Smooth muscle cell (in vitro differentiated cells): ENCODE data around the gene PXN. TPM values are rescaled to one million over a fixed set of nuclear protein-coding genes. Genes with fewer than 3 reads are reported as not detected.

ENCODE experiments used
- DNase-seq: peaks from one replicate; lab custom pipeline; 2025; ENCODE audit not compliant: unreplicated experiment; lab: John Stamatoyannopoulos, UW
- H2AFZ ChIP-seq: fragments of 200-600 bp; sonication (generic); 2 replicates; pipeline ENCODE4 v1.6.0; 2016; ENCODE audit warnings: antibody characterized with exemption, low read depth, mild to moderate bottlenecking
- H3F3A ChIP-seq: fragments of 200-600 bp; sonication (generic); 2 replicates; pipeline ENCODE4 v1.6.0; 2017; ENCODE audit warnings: antibody characterized with exemption, low read depth
- H3K27ac ChIP-seq: fragments of 200-600 bp; sonication (generic); 2 replicates; pipeline ENCODE4 v1.5.1; 2016; ENCODE audit warnings: low read depth, mild to moderate bottlenecking
- H3K27me3 ChIP-seq: fragments of 200-600 bp; sonication (generic); 2 replicates; pipeline ENCODE4 v1.6.1; 2016; ENCODE audit warnings: low read depth, mild to moderate bottlenecking
- H3K36me3 ChIP-seq: fragments of 200-600 bp; sonication (generic); 2 replicates; pipeline ENCODE4 v1.5.1; 2016; ENCODE audit warnings: low read depth
- H3K4me1 ChIP-seq: fragments of 200-600 bp; sonication (generic); 2 replicates; pipeline ENCODE4 v1.5.1; 2016; ENCODE audit warnings: low read depth
- H3K4me2 ChIP-seq: fragments of 200-600 bp; sonication (generic); 2 replicates; pipeline ENCODE4 v1.6.0; 2016; ENCODE audit warnings: mild to moderate bottlenecking
- H3K4me3 ChIP-seq: fragments of 200-600 bp; sonication (generic); 2 replicates; pipeline ENCODE4 v1.5.1; 2016; ENCODE audit warnings: mild to moderate bottlenecking
- H3K79me2 ChIP-seq: fragments of 200-600 bp; sonication (generic); 2 replicates; pipeline ENCODE4 v1.6.0; 2016; ENCODE audit warnings: low read depth, mild to moderate bottlenecking
- H3K9ac ChIP-seq: fragments of 200-600 bp; sonication (generic); 2 replicates; pipeline ENCODE4 v1.6.0; 2016; ENCODE audit warnings: low read depth
- H3K9me3 ChIP-seq: fragments of 200-600 bp; sonication (generic); replicated peaks from 2 replicates; pipeline ENCODE4 v1.5.1; 2016; ENCODE audit warnings: low read depth
- H4K20me1 ChIP-seq: fragments of 200-600 bp; sonication (generic); 2 replicates; pipeline ENCODE4 v1.6.0; 2016; ENCODE audit warnings: low read depth
- CTCF ChIP-seq: fragments of 200-600 bp; sonication (generic); IDR thresholded peaks from 2 replicates; pipeline ENCODE4 v1.5.1; 2017; ENCODE audit warnings: borderline replicate concordance, mild to moderate bottlenecking, antibody characterized with exemption; ENCODE audit not compliant: insufficient read depth, poor library complexity, severe bottlenecking
- WGBS: methylation state at CpG from one replicate; pipeline ENCODE4 v1.1.7; 2016; ENCODE audit warnings: low lambda C conversion rate; 5-methylcytosine and 5-hydroxymethylcytosine counted together
- polyA plus RNA-seq: library from polyadenylated mRNA; unstranded; fragments of >200 nt; fragmentation: Nextera tagmentation; extraction: Ambion mirVana; gene quantifications from 2 replicates; pipeline ENCODE4 v1.2.1, GENCODE V29; 2016
- total RNA-seq: library from RNA; depleted of rRNA; stranded (reverse); fragments of >200 nt; gene quantifications from 2 replicates; pipeline ENCODE4 v1.2.3, GENCODE V29; 2014

Gene PXN
- total and polyA plus RNA-seq, 2 experiments from 2014 or later = 17.2 to 27.0 TPM

GRCh38 chr12:120221576-120221900, 44.0 kb downstream of the PXN start:
- WGBS = 99% methylated on average over 13 of the region's 13 CpGs
- Histone ChIP-seq H3K36me3 (no peaks in the 10 kb centered on the region), H3K9ac (no peak overlapping the region), H3K27ac (no peak overlapping the region), H3K27me3 (no peaks in the 10 kb centered on the region), H4K20me1 (peaks cover 41% of the 10 kb centered on the region), H3K4me1 (peaks cover 12% of the 10 kb centered on the region), H3F3A (no peaks in the 10 kb centered on the region), H3K79me2 (peaks cover 18% of the 10 kb centered on the region), H3K4me2 (no peak overlapping the region), H3K9me3 (no peaks in the 10 kb centered on the region), H2AFZ (no peak overlapping the region), H3K4me3 (no peak overlapping the region)
- no peak for TF ChIP-seq CTCF
- DNase-seq = no peak

DNA sequence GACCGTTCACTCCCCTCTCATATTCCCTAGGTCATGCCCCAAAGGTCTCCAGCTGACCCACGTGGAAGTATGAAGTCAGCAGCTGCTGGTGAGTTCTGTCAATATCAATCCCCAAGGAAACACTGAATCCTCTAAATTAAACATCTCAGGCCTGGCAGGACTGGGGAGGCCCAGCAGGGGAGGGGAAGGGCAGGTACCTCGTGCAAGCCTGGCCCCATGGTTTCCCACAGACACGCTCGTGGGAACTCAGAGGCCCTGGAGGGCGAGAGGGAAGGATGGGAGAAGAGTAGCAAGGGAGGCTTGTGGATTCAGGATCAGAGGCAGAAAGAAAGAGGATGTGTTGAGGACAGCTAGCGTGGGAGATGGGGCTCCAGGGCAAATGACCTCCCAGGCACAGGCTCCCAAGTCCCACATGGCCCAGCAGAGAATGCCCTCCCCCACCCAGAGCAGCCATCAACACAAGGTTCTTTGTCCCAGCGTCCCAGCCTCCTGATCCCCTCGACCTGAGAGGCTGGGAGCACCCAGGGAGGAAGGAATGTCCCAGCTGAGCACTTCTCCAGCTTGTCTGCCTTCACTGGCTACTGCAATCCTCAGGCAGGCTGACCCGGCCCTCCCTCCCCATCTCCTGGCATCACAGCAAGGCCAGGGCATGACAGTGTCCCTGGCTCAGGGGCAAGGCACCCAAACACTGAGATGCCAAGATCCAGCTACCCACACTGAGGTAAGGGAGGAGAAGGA, 44.5 kb downstream of the PXN start:
- no peak overlapping the region for H3K27ac ChIP-seq
- H3F3A ChIP-seq = no peaks in the 10 kb centered on the region
- H3K36me3 ChIP-seq = no peaks in the 10 kb centered on the region
- no peak overlapping the region for H3K4me2 ChIP-seq
- no peaks in the 10 kb centered on the region for H3K27me3 ChIP-seq
- no peak overlapping the region for H3K4me3 ChIP-seq
- H3K9me3 ChIP-seq = no peaks in the 10 kb centered on the region
- H3K4me1 ChIP-seq = peaks cover 12% of the 10 kb centered on the region
- 89% methylated on average over 10 of the region's 10 CpGs for WGBS
- no peak for TF ChIP-seq CTCF
- DNase-seq = no peak
- no peak overlapping the region for H3K9ac ChIP-seq
- H4K20me1 ChIP-seq = peaks cover 36% of the 10 kb centered on the region
- no peak overlapping the region for H2AFZ ChIP-seq
- H3K79me2 ChIP-seq = peaks cover 13% of the 10 kb centered on the region

- no peak overlapping the region for H3K4me2 ChIP-seq
- WGBS = 97% methylated on average over 19 of the region's 19 CpGs
Measured at GRCh38 chr12:120218680-120219606, 46.6 kb downstream of the PXN start.

More at GRCh38 chr12:120218680-120219606, 46.6 kb downstream of the PXN start:
- no peaks in the 10 kb centered on the region for H3K4me1 ChIP-seq
- DNase-seq = no peak
- H3K36me3 ChIP-seq = no peaks in the 10 kb centered on the region
- no peaks in the 10 kb centered on the region for H3F3A ChIP-seq
- no peaks in the 10 kb centered on the region for H3K27me3 ChIP-seq
- H3K9me3 ChIP-seq = no peaks in the 10 kb centered on the region
- H4K20me1 ChIP-seq = peaks cover 15% of the 10 kb centered on the region
- no peak overlapping the region for H3K9ac ChIP-seq
- TF ChIP-seq CTCF = no peak
- no peak overlapping the region for H3K27ac ChIP-seq
- H3K4me3 ChIP-seq = no peak overlapping the region
- no peak overlapping the region for H2AFZ ChIP-seq
- no peaks in the 10 kb centered on the region for H3K79me2 ChIP-seq
